Measurements from ENCODE around the gene ISYNA1. TPM values are rescaled to one million over a fixed set of nuclear protein-coding genes. Genes with fewer than 3 reads are reported as not detected.
A peak's percentile ranks its signal among the peaks of the same experiment; 100 is the strongest.

The ISYNA1 gene
- total and polyA plus RNA-seq, 2 experiments from 2014 or later = 191 to 208 TPM

DNA sequence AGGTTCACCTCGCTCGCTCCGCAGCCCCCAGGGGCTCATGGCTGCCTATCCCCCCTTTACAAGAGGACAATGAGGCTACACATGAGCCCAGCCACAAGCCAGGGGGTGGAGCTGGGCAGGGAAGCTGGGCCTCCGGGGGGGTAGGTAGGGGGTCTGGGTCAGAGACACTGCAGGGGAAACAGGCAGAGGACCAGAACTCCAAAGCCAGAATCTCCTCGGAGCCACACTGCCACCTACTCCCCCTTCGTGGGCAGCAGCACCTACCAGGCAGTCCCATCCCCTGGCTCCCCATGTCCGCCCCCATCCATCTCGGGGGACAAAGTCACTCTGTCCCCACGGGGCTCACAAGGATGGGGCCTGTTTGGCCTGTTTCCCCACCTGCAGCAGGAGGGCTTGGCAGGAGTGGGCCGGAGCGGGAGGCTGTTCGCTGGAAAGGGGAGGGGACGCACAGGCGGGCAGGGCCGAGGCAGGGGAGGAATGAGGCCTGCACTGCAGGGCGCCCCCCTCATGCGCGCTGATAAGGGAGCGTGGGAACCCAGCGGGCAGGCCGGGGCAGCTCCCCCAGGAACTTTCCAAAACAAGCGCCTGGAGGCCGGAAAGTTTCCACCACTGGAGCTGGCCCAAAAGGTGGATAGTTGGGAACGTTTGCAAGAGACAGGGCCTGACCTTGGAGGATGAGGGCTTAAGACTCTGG lies 545 bp upstream of the ISYNA1 start:
- peaks cover 3% of the 10 kb centered on the region for H4K20me1 ChIP-seq (replicated peaks; ENCODE audit: insufficient read depth)
- Mint-ChIP-seq H3K9me3 (peaks cover 4% of the 10 kb centered on the region), H3K4me3 (peak overlapping the region; percentile 49), H3K27me3 (ENCODE audit: insufficient read depth, low read depth, poor library complexity) (peaks cover 34% of the 10 kb centered on the region), H3K27ac (peak overlapping the region; percentile 72; the same call in 1 of the 2 replicates), H3K4me1 (peaks cover 31% of the 10 kb centered on the region), H3K36me3 (ENCODE audit: low read depth) (peaks cover 26% of the 10 kb centered on the region)
- DNase-seq (ENCODE audit: low spot score) (peak; percentile 64), ATAC-seq (peak; percentile 13)
- H3K27me3 ChIP-seq (ENCODE audit: insufficient read depth) = no peaks in the 10 kb centered on the region
- H3K4me1 ChIP-seq (ENCODE audit: insufficient read depth) = peaks cover 24% of the 10 kb centered on the region
- no peaks in the 10 kb centered on the region for H3K36me3 ChIP-seq (ENCODE audit: insufficient read depth)
- H2AFZ ChIP-seq = peak overlapping the region; percentile 76; the same call in 1 of the 2 replicates
- no peaks in the 10 kb centered on the region for H3K79me2 ChIP-seq (replicated peaks; ENCODE audit: insufficient read depth)
- H3K4me2 ChIP-seq = peak overlapping the region; percentile 82
- H3K4me3 ChIP-seq = peak overlapping the region; percentile 79
- no peaks in the 10 kb centered on the region for H3K9me2 ChIP-seq (ENCODE audit: insufficient read depth)
- TF ChIP-seq POLR2AphosphoS5 (IDR thresholded peaks at IDR 0.05; ENCODE audit: low read depth) (no peak), NANOG (IDR thresholded peaks at IDR 0.05; ENCODE audit: borderline replicate concordance) (no peak), EZH2 (IDR thresholded peaks at IDR 0.05; ENCODE audit: low read depth, unreplicated experiment) (no peak), STAT1 (IDR thresholded peaks at IDR 0.05; ENCODE audit: unreplicated experiment) (no peak), CREB1 (CRISPR knock-in tag; IDR thresholded peaks at IDR 0.05; ENCODE audit: low read depth) (no peak), EZH2phosphoT487 (IDR thresholded peaks at IDR 0.05; ENCODE audit: unreplicated experiment) (no peak), ZNF331 (CRISPR knock-in tag; IDR thresholded peaks at IDR 0.05; ENCODE audit: low read depth) (no peak), ZNF114 (CRISPR knock-in tag; IDR thresholded peaks at IDR 0.05) (no peak), JUNB (IDR thresholded peaks at IDR 0.05; ENCODE audit: unreplicated experiment) (no peak)
- TF ChIP-seq, protein P1, sequence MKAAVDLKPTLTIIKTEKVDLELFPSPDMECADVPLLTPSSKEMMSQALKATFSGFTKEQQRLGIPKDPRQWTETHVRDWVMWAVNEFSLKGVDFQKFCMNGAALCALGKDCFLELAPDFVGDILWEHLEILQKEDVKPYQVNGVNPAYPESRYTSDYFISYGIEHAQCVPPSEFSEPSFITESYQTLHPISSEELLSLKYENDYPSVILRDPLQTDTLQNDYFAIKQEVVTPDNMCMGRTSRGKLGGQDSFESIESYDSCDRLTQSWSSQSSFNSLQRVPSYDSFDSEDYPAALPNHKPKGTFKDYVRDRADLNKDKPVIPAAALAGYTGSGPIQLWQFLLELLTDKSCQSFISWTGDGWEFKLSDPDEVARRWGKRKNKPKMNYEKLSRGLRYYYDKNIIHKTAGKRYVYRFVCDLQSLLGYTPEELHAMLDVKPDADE (IDR thresholded peaks at IDR 0.05) = no peak
- TF ChIP-seq, protein P2, sequence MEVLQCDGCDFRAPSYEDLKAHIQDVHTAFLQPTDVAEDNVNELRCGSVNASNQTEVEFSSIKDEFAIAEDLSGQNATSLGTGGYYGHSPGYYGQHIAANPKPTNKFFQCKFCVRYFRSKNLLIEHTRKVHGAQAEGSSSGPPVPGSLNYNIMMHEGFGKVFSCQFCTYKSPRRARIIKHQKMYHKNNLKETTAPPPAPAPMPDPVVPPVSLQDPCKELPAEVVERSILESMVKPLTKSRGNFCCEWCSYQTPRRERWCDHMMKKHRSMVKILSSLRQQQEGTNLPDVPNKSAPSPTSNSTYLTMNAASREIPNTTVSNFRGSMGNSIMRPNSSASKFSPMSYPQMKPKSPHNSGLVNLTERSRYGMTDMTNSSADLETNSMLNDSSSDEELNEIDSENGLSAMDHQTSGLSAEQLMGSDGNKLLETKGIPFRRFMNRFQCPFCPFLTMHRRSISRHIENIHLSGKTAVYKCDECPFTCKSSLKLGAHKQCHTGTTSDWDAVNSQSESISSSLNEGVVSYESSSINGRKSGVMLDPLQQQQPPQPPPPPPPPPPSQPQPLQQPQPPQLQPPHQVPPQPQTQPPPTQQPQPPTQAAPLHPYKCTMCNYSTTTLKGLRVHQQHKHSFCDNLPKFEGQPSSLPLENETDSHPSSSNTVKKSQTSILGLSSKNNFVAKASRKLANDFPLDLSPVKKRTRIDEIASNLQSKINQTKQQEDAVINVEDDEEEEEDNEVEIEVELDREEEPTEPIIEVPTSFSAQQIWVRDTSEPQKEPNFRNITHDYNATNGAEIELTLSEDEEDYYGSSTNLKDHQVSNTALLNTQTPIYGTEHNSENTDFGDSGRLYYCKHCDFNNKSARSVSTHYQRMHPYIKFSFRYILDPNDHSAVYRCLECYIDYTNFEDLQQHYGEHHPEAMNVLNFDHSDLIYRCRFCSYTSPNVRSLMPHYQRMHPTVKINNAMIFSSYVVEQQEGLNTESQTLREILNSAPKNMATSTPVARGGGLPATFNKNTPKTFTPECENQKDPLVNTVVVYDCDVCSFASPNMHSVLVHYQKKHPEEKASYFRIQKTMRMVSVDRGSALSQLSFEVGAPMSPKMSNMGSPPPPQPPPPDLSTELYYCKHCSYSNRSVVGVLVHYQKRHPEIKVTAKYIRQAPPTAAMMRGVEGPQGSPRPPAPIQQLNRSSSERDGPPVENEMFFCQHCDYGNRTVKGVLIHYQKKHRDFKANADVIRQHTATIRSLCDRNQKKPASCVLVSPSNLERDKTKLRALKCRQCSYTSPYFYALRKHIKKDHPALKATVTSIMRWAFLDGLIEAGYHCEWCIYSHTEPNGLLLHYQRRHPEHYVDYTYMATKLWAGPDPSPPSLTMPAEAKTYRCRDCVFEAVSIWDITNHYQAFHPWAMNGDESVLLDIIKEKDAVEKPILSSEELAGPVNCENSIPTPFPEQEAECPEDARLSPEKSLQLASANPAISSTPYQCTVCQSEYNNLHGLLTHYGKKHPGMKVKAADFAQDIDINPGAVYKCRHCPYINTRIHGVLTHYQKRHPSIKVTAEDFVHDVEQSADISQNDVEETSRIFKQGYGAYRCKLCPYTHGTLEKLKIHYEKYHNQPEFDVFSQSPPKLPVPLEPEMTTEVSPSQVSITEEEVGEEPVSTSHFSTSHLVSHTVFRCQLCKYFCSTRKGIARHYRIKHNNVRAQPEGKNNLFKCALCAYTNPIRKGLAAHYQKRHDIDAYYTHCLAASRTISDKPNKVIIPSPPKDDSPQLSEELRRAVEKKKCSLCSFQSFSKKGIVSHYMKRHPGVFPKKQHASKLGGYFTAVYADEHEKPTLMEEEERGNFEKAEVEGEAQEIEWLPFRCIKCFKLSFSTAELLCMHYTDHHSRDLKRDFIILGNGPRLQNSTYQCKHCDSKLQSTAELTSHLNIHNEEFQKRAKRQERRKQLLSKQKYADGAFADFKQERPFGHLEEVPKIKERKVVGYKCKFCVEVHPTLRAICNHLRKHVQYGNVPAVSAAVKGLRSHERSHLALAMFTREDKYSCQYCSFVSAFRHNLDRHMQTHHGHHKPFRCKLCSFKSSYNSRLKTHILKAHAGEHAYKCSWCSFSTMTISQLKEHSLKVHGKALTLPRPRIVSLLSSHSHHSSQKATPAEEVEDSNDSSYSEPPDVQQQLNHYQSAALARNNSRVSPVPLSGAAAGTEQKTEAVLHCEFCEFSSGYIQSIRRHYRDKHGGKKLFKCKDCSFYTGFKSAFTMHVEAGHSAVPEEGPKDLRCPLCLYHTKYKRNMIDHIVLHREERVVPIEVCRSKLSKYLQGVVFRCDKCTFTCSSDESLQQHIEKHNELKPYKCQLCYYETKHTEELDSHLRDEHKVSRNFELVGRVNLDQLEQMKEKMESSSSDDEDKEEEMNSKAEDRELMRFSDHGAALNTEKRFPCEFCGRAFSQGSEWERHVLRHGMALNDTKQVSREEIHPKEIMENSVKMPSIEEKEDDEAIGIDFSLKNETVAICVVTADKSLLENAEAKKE (CRISPR knock-in tag; IDR thresholded peaks at IDR 0.05) = no peak
- TF ChIP-seq, protein P3, sequence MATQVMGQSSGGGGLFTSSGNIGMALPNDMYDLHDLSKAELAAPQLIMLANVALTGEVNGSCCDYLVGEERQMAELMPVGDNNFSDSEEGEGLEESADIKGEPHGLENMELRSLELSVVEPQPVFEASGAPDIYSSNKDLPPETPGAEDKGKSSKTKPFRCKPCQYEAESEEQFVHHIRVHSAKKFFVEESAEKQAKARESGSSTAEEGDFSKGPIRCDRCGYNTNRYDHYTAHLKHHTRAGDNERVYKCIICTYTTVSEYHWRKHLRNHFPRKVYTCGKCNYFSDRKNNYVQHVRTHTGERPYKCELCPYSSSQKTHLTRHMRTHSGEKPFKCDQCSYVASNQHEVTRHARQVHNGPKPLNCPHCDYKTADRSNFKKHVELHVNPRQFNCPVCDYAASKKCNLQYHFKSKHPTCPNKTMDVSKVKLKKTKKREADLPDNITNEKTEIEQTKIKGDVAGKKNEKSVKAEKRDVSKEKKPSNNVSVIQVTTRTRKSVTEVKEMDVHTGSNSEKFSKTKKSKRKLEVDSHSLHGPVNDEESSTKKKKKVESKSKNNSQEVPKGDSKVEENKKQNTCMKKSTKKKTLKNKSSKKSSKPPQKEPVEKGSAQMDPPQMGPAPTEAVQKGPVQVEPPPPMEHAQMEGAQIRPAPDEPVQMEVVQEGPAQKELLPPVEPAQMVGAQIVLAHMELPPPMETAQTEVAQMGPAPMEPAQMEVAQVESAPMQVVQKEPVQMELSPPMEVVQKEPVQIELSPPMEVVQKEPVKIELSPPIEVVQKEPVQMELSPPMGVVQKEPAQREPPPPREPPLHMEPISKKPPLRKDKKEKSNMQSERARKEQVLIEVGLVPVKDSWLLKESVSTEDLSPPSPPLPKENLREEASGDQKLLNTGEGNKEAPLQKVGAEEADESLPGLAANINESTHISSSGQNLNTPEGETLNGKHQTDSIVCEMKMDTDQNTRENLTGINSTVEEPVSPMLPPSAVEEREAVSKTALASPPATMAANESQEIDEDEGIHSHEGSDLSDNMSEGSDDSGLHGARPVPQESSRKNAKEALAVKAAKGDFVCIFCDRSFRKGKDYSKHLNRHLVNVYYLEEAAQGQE (IDR thresholded peaks at IDR 0.05; ENCODE audit: unreplicated experiment) = no peak
- peak overlapping the region; percentile 78; the same call in 1 of the 2 replicates for H3K27ac ChIP-seq (ENCODE audit: low read depth)
- H3F3A ChIP-seq (replicated peaks; ENCODE audit: low read depth) = peaks cover 30% of the 10 kb centered on the region; the same call in 1 of the 2 replicates
